ENCODE results near the gene PPEF2.

GRCh38 chr4:75845992-75846391, 56.3 kb downstream of the PPEF2 start:
- no peak for TF ChIP-seq CTCF (IDR thresholded peaks at IDR 0.05)
- TF ChIP-seq POLR2A (IDR thresholded peaks at IDR 0.05) = no peak
- TF ChIP-seq POLR2AphosphoS5 (IDR thresholded peaks at IDR 0.05) = no peak
